ENCODE measurements around the gene CAND2. TPM values are rescaled to one million over a fixed set of nuclear protein-coding genes. Genes with fewer than 3 reads are reported as not detected.

The CAND2 gene
- total and polyA plus RNA-seq, 2 experiments from 2014 or later = 4.3 to 5.0 TPM

- Histone ChIP-seq H3K27me3 (no peaks in the 10 kb centered on the region), H3K27ac (no peak overlapping the region), H4K20me1 (ENCODE audit: insufficient read depth, poor library complexity, severe bottlenecking) (no peaks in the 10 kb centered on the region), H3K4me3 (no peak overlapping the region), H3K9me2 (replicated peaks; ENCODE audit: insufficient read depth) (no peaks in the 10 kb centered on the region), H3K4me2 (no peak overlapping the region), H2AFZ (no peak overlapping the region), H3K9me3 (ENCODE audit: low read depth) (no peaks in the 10 kb centered on the region), H3K4me1 (ENCODE audit: insufficient read depth) (no peaks in the 10 kb centered on the region), H3K79me2 (no peaks in the 10 kb centered on the region), H3K36me3 (replicated peaks; ENCODE audit: insufficient read depth, low read depth) (no peaks in the 10 kb centered on the region)
- DNase-seq (ENCODE audit: low spot score) = no peak
- 88% methylated on average over 5 of the region's 5 CpGs for WGBS (ENCODE audit: low lambda C conversion rate, missing lambda C conversion rate)
- no peak for TF ChIP-seq EZH2phosphoT487 (IDR thresholded peaks at IDR 0.05; ENCODE audit: low read depth, severe bottlenecking, unreplicated experiment)
- TF ChIP-seq, protein P1, sequence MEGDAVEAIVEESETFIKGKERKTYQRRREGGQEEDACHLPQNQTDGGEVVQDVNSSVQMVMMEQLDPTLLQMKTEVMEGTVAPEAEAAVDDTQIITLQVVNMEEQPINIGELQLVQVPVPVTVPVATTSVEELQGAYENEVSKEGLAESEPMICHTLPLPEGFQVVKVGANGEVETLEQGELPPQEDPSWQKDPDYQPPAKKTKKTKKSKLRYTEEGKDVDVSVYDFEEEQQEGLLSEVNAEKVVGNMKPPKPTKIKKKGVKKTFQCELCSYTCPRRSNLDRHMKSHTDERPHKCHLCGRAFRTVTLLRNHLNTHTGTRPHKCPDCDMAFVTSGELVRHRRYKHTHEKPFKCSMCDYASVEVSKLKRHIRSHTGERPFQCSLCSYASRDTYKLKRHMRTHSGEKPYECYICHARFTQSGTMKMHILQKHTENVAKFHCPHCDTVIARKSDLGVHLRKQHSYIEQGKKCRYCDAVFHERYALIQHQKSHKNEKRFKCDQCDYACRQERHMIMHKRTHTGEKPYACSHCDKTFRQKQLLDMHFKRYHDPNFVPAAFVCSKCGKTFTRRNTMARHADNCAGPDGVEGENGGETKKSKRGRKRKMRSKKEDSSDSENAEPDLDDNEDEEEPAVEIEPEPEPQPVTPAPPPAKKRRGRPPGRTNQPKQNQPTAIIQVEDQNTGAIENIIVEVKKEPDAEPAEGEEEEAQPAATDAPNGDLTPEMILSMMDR (IDR thresholded peaks at IDR 0.05; ENCODE audit: poor library complexity) = no peak
Measured at GRCh38 chr3:12856626-12857025, 60.1 kb downstream of the CAND2 start.

- no peak overlapping the region for H3K4me2 ChIP-seq
- no peaks in the 10 kb centered on the region for H3K27me3 ChIP-seq
- H3K4me3 ChIP-seq = no peak overlapping the region
- 78% methylated on average over 7 of the region's 7 CpGs for WGBS (ENCODE audit: low lambda C conversion rate, missing lambda C conversion rate)
- H3K27ac ChIP-seq = no peak overlapping the region
- TF ChIP-seq EZH2 (IDR thresholded peaks at IDR 0.05; ENCODE audit: borderline replicate concordance) (no peak), EZH2phosphoT487 (IDR thresholded peaks at IDR 0.05; ENCODE audit: low read depth, severe bottlenecking, unreplicated experiment) (no peak)
- TF ChIP-seq, protein P1 (IDR thresholded peaks at IDR 0.05; ENCODE audit: poor library complexity) = no peak
- H3K9me3 ChIP-seq (ENCODE audit: low read depth) = no peaks in the 10 kb centered on the region
- no peaks in the 10 kb centered on the region for H3K4me1 ChIP-seq (ENCODE audit: insufficient read depth)
- H3K9me2 ChIP-seq (replicated peaks; ENCODE audit: insufficient read depth) = no peaks in the 10 kb centered on the region
- no peaks in the 10 kb centered on the region for H3K36me3 ChIP-seq (replicated peaks; ENCODE audit: insufficient read depth, low read depth)
- H2AFZ ChIP-seq = no peak overlapping the region
- no peaks in the 10 kb centered on the region for H3K79me2 ChIP-seq
- no peak for DNase-seq (ENCODE audit: low spot score)
- no peaks in the 10 kb centered on the region for H4K20me1 ChIP-seq (ENCODE audit: insufficient read depth, poor library complexity, severe bottlenecking)
Measured at GRCh38 chr3:12859840-12860239, 63.4 kb downstream of the CAND2 start.

- H2AFZ ChIP-seq = no peak overlapping the region
- no peak overlapping the region for H3K4me2 ChIP-seq
- H3K79me2 ChIP-seq = no peaks in the 10 kb centered on the region
- DNase-seq (ENCODE audit: low spot score) = no peak
- H3K9me2 ChIP-seq (replicated peaks; ENCODE audit: insufficient read depth) = no peaks in the 10 kb centered on the region
- TF ChIP-seq EZH2phosphoT487 (IDR thresholded peaks at IDR 0.05; ENCODE audit: low read depth, severe bottlenecking, unreplicated experiment) (no peak), EZH2 (IDR thresholded peaks at IDR 0.05; ENCODE audit: borderline replicate concordance) (no peak)
- TF ChIP-seq, protein P1 (IDR thresholded peaks at IDR 0.05; ENCODE audit: poor library complexity) = no peak
- H3K4me3 ChIP-seq = no peak overlapping the region
- no peaks in the 10 kb centered on the region for H3K9me3 ChIP-seq (ENCODE audit: low read depth)
- 86% methylated on average over 5 of the region's 5 CpGs for WGBS (ENCODE audit: low lambda C conversion rate, missing lambda C conversion rate)
- no peaks in the 10 kb centered on the region for H4K20me1 ChIP-seq (ENCODE audit: insufficient read depth, poor library complexity, severe bottlenecking)
- H3K4me1 ChIP-seq (ENCODE audit: insufficient read depth) = no peaks in the 10 kb centered on the region
- H3K36me3 ChIP-seq (replicated peaks; ENCODE audit: insufficient read depth, low read depth) = no peaks in the 10 kb centered on the region
- no peak overlapping the region for H3K27ac ChIP-seq
- no peaks in the 10 kb centered on the region for H3K27me3 ChIP-seq
Measured at GRCh38 chr3:12861611-12862010, 65.1 kb downstream of the CAND2 start.

DNA sequence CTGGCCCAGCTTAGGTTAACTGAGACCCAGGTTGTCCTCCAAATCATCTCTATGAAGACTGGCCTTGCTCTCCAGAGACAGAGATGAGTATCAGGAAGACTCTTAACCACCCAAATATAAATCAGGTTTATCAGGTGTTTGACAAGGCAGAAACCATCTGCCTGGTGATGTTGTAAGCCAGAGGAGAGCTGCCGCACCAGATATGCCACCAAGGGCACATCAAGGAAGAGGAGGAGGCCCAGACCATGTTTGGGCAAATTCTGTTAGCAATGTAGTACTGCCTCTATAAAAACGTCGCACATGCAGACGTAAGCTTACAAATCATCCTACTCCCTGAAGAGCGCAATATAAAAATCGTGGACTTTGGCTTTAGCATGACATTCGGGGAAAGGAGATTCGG is 65.9 kb downstream of the CAND2 start:
- Histone ChIP-seq H3K4me1 (ENCODE audit: insufficient read depth) (no peaks in the 10 kb centered on the region), H3K9me3 (ENCODE audit: low read depth) (no peaks in the 10 kb centered on the region), H3K27ac (no peak overlapping the region), H3K79me2 (no peaks in the 10 kb centered on the region), H2AFZ (no peak overlapping the region), H3K36me3 (replicated peaks; ENCODE audit: insufficient read depth, low read depth) (no peaks in the 10 kb centered on the region), H4K20me1 (ENCODE audit: insufficient read depth, poor library complexity, severe bottlenecking) (no peaks in the 10 kb centered on the region), H3K4me3 (no peak overlapping the region), H3K27me3 (no peaks in the 10 kb centered on the region), H3K9me2 (replicated peaks; ENCODE audit: insufficient read depth) (no peaks in the 10 kb centered on the region), H3K4me2 (no peak overlapping the region)
- 91% methylated on average over 8 of the region's 8 CpGs for WGBS (ENCODE audit: low lambda C conversion rate, missing lambda C conversion rate)
- DNase-seq (ENCODE audit: low spot score) = no peak
- TF ChIP-seq, protein P1 (IDR thresholded peaks at IDR 0.05; ENCODE audit: poor library complexity) = no peak
- TF ChIP-seq EZH2 (IDR thresholded peaks at IDR 0.05; ENCODE audit: borderline replicate concordance) = no peak
- TF ChIP-seq EZH2phosphoT487 (IDR thresholded peaks at IDR 0.05; ENCODE audit: low read depth, severe bottlenecking, unreplicated experiment) = no peak

Data from hepatocyte (in vitro differentiated cells).